GM20431 (cell line): Measurements from ENCODE around the gene MGAT5.

Source experiments
- in situ Hi-C: fragments of 300-500 bp; cut with MseI, MboI; formaldehyde crosslinking; loops from one replicate; pipeline ENCODE4 v1.15.0; 2020; ENCODE audit warnings: low sequenced_read_pairs; ENCODE audit not compliant: unreplicated experiment

MGAT5 gene

GRCh38 chr2:134249755-134250154 lies 4.1 kb upstream of the MGAT5 start:
- in situ Hi-C loops, result loop anchor here (25.0 kb wide), 2 partner anchors 137 to 163 kb away; no protein-coding TSS in a partner anchor

DNA sequence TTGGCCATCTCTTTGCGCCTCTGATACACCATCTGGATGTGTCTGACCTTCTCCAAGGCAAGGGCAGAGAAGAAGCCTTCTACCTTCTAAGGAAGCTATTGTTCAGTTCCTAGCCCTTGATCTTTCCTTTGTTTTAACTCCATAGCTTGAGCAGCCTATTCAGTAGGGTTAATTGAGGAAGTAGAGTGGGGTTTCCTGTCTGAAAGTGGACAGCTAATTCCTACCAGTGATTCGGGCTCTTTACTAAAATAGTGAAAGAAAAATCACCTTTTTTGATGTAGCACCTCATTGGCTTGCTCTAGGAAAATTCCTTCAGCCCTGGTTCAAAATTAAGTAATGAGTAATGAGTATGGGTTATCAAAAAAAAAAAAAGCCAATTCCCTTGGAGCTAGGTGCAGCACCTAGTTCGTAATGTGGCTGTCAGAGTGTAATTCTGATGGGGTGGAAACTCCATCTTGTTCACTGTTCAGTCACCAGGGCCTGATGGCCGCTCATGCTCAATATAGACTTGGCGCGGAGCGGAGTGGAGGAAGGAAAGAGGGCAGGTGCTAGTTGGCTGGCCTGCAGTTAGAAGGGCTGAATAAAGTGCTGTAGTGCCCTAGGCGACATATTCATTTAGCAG lies 2.9 kb upstream of the MGAT5 start:
- in situ Hi-C loops, result no loop called here

- in situ Hi-C loops, result no loop called here
Measured at GRCh38 chr2:134252092-134252750, 1.7 kb upstream of the MGAT5 start.

DNA sequence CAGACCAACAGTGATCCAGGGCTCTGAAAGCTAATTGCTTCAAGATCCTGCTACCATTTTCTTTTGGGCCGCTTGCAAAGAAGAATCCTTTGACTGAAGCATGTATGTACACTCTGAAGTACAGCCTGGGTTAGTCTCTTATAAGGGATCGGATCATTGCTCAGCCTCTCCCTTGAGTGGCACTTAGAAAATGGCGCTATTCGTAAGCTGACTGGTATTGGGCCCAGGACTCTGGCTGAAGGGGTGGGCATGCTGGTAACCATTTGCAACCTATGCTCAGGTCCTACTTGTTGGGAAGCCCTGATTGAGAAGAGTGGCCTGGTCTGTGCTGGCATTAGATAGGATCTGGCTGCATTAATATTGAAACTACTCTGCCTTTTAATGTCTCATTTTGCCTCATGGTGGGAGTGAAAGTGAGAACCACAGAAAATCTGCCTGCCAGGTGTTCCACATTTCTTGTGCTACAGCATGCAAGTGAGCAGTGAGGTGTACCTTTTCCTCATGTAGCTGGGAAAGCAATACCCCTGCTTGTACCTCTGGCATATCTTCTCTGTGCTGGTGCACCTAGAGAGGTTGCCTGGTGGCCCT lies 661 bp upstream of the MGAT5 start:
- in situ Hi-C loops, result no loop called here

DNA sequence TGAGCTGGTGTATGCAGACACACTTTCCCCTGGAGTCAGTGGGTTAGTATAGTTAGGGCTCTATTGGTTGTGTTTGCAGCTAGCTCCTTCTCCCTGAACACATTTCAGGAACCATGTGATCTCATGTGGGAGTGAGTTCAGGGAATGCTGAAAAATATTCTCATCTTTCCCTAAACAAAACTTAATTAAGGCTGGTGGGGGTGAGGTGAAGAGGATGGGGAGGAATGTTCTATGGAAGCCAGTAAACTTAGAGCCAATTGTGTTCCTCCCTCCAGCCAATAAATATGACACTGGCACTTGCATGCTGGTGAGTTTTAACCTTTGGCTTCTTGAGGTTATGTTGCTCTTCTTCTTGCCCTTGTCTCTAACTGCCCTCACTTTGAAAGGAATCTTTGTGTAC lies 952 bp downstream of the MGAT5 start:
- in situ Hi-C loops, result no loop called here

DNA sequence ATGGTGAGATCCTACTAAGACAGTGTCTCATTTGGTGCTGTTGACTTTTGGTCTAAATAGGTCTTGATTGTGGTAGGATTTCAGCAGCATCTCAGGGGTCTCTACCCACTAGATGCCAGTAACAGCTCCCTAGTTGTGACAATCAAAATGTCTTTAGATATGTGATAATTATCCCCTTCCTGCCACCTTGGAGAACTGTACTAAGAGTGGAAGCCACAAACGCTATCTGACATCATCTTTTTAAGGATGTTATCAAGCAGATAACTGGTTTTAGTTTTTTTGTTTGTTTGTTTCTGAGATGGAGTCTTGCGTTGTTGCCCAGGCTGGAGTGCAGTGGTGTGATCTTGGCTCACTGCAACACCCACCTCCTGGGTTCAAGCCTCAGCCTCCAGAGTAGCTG lies 3.1 kb downstream of the MGAT5 start:
- in situ Hi-C loops, result no loop called here

- in situ Hi-C loops, result no loop called here
Measured at GRCh38 chr2:134257509-134257908, 3.6 kb downstream of the MGAT5 start.

GRCh38 chr2:134257965-134258683 lies 4.3 kb downstream of the MGAT5 start:
- in situ Hi-C loops, result no loop called here

DNA sequence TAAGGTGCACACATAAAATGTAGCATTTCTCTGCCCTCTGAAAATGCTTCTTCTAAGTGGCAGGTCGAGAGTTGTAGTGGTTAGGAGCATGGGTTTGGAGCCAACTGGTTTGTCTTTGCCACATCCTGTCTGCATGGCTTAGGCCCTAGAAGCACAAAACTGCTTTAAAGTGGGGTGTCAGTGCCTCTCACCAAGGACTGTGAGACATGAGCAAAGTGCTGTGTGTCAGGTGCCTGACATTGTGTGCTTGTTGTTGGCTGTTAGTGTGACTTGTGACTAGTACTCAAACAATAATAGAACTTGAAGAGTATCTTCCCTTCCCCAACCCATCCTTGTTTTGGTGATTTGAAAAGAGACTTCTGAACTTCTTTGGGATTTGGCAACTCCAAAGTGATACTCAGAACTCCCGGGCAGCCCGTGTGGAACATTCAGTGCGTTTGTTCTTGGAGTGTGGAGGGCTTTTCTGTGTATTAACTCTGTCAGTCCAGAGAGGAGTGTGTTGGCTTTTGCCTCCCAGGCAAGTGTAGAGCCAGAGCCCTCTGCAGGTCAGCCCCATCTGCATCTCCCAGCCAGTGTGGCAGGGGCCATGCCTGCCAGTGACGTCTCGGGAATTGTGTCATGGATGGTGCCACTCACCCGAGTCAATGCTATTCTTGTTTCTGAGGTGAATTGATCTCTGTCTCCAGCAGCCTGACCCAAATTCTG lies 5.0 kb downstream of the MGAT5 start:
- in situ Hi-C loops, result no loop called here

- in situ Hi-C loops, result no loop called here
Measured at GRCh38 chr2:134259571-134259970, 5.7 kb downstream of the MGAT5 start.

DNA sequence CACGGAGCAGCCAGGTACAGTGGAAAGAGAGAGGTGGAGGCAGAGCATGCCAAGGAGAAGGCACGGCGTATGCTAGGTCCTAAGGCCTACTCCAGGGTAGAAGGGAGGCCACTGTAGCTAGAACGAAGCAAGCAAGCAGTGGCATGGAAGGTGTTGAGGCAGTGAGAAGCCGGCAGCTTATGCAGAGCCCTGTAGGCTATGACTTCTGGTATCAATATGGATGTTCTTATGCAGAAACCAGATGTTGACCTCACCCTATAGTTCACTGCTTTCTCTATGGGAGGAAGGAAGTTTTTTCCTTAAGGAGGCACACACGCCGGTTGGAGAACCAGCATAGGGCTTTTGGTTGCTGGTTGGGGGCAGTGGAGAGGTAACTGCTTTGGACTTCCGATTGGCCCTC lies 6.1 kb downstream of the MGAT5 start:
- in situ Hi-C loops, result no loop called here

DNA sequence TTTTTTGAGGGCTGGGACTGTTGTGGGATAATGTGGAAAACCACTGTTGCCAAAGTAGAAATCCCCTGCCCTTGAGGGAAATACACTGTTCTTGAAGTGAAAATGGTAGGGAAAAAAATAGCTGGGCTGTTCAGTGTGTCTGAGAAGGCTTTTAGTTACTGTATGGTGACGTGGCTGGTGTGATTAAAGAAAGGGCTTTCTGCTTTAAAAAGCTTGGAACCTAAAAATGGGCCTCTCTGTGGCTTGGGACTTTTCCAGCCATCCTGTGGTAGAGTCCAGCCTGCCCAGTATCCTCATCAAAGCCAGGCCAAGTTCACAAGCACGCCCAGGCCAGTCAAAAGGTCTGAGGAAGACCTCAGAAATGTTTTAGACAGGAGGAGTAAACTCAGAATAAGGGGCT lies 6.8 kb downstream of the MGAT5 start:
- in situ Hi-C loops, result no loop called here

DNA sequence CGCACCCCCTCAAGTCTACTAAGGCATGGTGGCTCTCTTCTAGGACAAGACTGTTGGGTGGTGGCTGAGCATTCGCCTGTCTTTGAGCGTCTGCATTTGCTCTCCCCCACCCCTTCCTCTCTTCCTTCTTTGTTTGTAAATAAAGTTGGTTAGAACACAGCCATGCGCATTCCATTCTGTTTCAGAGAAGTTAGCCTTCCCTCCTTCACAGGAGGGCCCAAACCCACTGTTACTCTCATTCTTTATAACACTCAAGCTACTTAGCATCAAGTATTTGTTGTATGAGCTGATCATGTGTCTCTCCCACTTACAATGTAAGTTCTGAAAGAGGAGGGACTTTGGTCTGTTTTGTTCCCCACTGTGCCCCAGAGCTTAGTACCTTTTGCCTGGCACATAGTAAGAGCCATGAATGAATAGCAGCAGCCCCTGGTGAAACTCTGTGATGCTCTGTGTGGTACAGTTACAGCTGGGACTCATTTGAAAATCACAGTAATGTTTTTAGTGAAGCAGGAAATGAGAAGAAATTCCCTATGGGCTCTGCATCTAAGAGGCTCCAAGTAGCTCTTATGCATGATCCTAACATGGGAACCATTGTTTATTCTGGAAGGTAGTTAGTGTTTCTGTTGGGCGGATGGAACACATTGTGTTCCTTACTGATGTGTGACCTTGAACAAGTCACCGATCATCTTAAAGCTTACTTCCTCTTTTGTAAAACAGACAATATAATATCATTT lies 7.7 kb downstream of the MGAT5 start:
- in situ Hi-C loops, result no loop called here

DNA sequence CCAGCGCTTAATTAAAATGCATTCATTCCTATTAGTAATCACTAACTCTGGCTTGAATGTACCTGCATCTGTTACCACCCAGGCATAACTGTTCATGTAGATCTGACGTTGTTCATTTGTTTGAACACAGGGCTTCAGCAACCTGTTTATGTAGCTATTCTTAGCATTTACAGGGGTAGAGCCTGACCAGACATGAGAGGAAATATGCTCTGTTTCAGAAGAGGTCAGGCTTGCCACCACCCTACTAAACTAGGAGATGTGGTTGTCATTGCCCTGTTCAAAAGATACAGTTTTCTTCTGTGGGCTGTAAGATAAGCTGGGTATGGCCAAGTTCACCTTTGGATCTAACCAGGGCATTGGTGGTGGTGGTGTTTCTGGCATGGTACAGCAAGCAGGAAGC lies 8.8 kb downstream of the MGAT5 start:
- in situ Hi-C loops, result no loop called here

- in situ Hi-C loops, result no loop called here
Measured at GRCh38 chr2:134268265-134268664, 14.4 kb downstream of the MGAT5 start.

DNA sequence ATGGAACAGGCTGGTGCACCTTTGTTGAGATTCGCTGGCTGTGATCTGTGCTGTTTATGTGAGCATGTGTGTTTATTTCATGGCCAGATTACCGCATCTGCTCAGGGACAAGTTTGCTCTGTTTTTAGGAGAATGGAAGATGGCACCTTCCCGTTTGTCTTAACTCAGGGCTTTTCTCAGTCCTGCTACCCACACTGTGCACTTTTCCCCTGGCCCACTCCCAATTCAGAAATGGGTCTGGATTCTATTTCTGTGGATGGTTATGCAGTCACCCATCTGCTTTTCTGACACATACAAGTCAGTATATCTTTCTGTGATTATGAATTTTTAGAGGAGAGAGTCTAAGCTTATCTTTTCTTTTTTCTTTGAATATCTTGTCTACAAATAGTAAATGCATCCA lies 15.4 kb downstream of the MGAT5 start:
- in situ Hi-C loops, result no loop called here

- in situ Hi-C loops, result no loop called here
Measured at GRCh38 chr2:134269972-134270735, 16.3 kb downstream of the MGAT5 start.

GRCh38 chr2:134271758-134272157 lies 17.9 kb downstream of the MGAT5 start:
- in situ Hi-C loops, result no loop called here

- in situ Hi-C loops, result no loop called here
Measured at GRCh38 chr2:134272806-134273205, 18.9 kb downstream of the MGAT5 start.
